ENCODE measurements around the gene AP1S1. TPM values are rescaled to one million over a fixed set of nuclear protein-coding genes. Genes with fewer than 3 reads are reported as not detected.

Gene AP1S1
- total and polyA plus RNA-seq, 12 donors: 7.8 to 33.1 (median 11.4) TPM

- Histone ChIP-seq H3K27me3 (peaks cover 0 to 10% (median 0%) of the 10 kb centered on the region in 7 donors), H3K4me1 (peaks cover 3 to 20% (median 10%) of the 10 kb centered on the region in 9 donors), H3K4me3 (peak overlapping the region; percentile 63 to 99 (median 84)), H3K9me3 (no peaks in the 10 kb centered on the region), H3K27ac (peak overlapping the region in 6 of 10 donors; percentile 22 to 77 (median 40)), H3K36me3 (peaks cover 0 to 33% (median 8%) of the 10 kb centered on the region in 9 donors)
- intact Hi-C loops (cut with DNase I): no loop called here
- WGBS, 2 donors: 1% methylated on average over 31 to 34 of the region's 34 CpGs
- ATAC-seq: peak; percentile 14 to 65 (median 26)
- TF ChIP-seq CTCF (IDR thresholded peaks at IDR 0.05): no peak
- no peak for DNase-seq
Observed at GRCh38 chr7:101154693-101155102, 422 bp downstream of the AP1S1 start.

DNA sequence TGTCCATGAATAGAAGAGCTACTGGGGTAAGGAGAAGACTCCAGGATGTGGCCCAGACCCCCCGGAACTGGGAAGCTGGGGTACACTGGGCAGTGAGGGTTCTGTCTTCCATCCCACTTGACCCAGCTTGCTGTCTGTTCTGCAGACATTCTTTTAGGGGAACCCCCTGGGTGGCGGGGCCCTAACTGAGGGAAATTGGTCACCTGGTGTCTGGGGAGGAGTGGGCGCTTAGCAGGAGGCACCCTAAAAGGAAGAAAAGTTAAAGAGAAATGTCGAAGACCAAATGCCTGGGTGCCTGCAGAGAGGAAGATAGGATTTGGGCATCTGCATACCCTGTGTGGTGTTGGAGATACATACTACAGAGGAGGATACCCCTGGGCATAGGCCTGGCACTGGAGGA, 1.0 kb downstream of the AP1S1 start:
- intact Hi-C loops (cut with DNase I): no loop called here
- no peaks in the 10 kb centered on the region for H3K9me3 ChIP-seq
- H3K27me3 ChIP-seq: peaks cover 0 to 10% (median 0%) of the 10 kb centered on the region in 7 donors
- peaks cover 3 to 20% (median 10%) of the 10 kb centered on the region in 9 donors for H3K4me1 ChIP-seq
- no peak for TF ChIP-seq CTCF (IDR thresholded peaks at IDR 0.05)
- no peak overlapping the region for H3K27ac ChIP-seq
- H3K36me3 ChIP-seq: peaks cover 0 to 34% (median 8%) of the 10 kb centered on the region in 9 donors
- peak overlapping the region in 9 of 10 donors; percentile 80 to 99 (median 85) for H3K4me3 ChIP-seq
- ATAC-seq (no peak), DNase-seq (no peak)
- 63 to 66% methylated on average over 4 of the region's 4 CpGs for WGBS, 2 donors

GRCh38 chr7:101156277-101156676, 2.0 kb downstream of the AP1S1 start:
- WGBS, 2 donors: 79 to 82% methylated on average over 6 of the region's 6 CpGs
- ATAC-seq (no peak), DNase-seq (no peak)
- TF ChIP-seq CTCF (IDR thresholded peaks at IDR 0.05): no peak
- Histone ChIP-seq H3K9me3 (no peaks in the 10 kb centered on the region), H3K27ac (no peak overlapping the region), H3K4me1 (peaks cover 3 to 20% (median 10%) of the 10 kb centered on the region in 9 donors), H3K27me3 (peaks cover 0 to 12% (median 2%) of the 10 kb centered on the region in 7 donors), H3K4me3 (no peak overlapping the region), H3K36me3 (peaks cover 0 to 43% (median 8%) of the 10 kb centered on the region in 9 donors)
- intact Hi-C loops (cut with DNase I): no loop called here

DNA sequence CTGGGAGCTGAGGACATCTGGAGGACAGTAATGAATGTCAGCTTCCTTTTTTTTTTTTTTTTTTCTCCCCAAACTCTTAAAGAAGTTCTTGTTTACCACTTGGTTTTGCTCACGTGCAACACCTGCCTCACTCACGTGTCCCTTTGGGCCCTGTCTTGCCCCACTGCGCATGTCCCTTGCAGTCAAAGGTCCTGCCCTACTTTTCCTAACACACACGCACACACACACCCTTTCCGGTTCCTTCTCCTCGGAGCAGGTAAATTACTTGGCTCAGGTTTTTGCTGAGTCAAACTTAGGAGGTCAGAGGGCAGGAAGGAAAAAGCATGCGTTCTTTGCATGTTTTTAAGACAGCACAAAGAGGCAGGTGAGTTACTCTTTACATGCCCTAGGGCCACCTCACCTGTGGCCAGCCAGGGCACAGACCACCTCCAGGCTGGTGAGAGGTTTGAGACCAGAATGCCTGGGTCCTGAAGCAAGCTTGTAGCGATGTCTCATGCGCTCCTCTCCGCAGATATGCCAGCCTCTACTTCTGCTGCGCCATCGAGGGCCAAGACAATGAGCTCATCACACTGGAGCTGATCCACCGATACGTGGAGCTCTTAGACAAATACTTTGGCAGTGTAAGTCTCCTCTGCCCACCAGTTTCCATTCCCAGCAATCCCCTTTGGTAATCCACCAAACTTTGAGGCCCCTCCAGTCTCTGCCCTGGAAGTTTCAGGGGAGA, 2.8 kb downstream of the AP1S1 start:
- intact Hi-C loops (cut with DNase I): no loop called here
- H3K4me3 ChIP-seq: no peak overlapping the region
- H3K4me1 ChIP-seq: peaks cover 3 to 20% (median 12%) of the 10 kb centered on the region in 9 donors
- no peak for ATAC-seq
- 90% methylated on average over 14 of the region's 14 CpGs for WGBS, 2 donors
- no peaks in the 10 kb centered on the region for H3K9me3 ChIP-seq
- no peak overlapping the region for H3K27ac ChIP-seq
- peaks cover 0 to 44% (median 8%) of the 10 kb centered on the region in 9 donors for H3K36me3 ChIP-seq
- peaks cover 0 to 20% (median 9%) of the 10 kb centered on the region in 7 donors for H3K27me3 ChIP-seq
- TF ChIP-seq CTCF (IDR thresholded peaks at IDR 0.05): no peak
- no peak for DNase-seq
